ENCODE data around the gene NKAIN2.

The NKAIN2 gene

DNA sequence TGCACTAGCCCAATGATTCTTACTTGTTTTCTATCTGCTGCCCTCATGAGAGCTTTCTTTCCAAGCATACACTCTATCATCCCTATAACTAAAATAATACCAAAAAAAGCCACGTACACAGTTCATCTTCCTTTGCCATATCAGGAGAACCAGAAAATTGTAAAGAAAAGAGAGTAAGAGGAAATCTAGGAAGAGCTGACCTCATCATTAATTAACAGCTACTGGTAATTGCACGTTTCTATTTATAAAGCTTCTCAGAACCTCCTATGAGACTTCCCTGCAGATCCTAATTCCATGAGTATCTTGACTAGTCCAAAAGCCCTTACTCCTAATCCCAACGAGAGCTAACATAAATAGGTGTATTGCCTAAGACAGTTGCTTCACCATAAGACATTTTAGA lies 967.1 kb downstream of the NKAIN2 start:
- TF ChIP-seq, protein P1, sequence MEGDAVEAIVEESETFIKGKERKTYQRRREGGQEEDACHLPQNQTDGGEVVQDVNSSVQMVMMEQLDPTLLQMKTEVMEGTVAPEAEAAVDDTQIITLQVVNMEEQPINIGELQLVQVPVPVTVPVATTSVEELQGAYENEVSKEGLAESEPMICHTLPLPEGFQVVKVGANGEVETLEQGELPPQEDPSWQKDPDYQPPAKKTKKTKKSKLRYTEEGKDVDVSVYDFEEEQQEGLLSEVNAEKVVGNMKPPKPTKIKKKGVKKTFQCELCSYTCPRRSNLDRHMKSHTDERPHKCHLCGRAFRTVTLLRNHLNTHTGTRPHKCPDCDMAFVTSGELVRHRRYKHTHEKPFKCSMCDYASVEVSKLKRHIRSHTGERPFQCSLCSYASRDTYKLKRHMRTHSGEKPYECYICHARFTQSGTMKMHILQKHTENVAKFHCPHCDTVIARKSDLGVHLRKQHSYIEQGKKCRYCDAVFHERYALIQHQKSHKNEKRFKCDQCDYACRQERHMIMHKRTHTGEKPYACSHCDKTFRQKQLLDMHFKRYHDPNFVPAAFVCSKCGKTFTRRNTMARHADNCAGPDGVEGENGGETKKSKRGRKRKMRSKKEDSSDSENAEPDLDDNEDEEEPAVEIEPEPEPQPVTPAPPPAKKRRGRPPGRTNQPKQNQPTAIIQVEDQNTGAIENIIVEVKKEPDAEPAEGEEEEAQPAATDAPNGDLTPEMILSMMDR (IDR thresholded peaks at IDR 0.05; ENCODE audit: low read depth, low read length), result no peak
- no peak for DNase-seq (ENCODE audit: low read depth, low spot score)
- in situ Hi-C loops (cut with HindIII; ENCODE audit: low sequenced_read_pairs), result no loop called here
- no peak overlapping the region for H3K4me3 ChIP-seq (ENCODE audit: low read depth, low read length)

DNA sequence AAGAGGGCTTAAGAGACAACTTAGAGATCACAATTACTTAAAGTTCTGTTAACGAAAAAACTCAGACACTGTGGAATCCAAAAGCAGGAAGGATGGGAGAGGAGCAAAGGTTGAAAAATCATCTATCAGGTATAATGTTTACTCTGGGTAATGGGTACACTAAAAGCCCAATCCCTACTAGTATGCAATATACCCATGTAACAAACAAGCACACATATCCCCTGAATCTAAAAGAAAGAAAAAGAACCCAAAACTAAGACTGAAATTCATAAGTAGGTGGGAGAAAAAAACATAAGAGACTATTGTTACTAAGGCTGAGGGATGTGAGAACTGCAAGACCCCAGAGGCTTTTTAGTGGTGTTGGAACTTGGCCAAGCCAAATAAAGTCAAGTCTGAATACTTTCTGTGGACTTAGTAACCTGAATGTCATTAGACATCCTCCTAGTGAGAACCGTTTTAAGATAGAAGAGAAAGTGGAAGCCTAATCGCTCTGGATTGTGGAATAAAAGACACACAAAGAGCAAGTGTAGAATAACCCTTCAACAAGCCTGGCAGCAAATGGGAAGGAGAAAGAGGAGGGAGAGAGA lies 969.2 kb downstream of the NKAIN2 start:
- peak; percentile 20 for DNase-seq (ENCODE audit: low read depth, low spot score)
- in situ Hi-C loops (cut with HindIII; ENCODE audit: low sequenced_read_pairs), result no loop called here
- TF ChIP-seq, protein P1 (IDR thresholded peaks at IDR 0.05; ENCODE audit: low read depth, low read length), result no peak
- no peak overlapping the region for H3K4me3 ChIP-seq (ENCODE audit: low read depth, low read length)

DNA sequence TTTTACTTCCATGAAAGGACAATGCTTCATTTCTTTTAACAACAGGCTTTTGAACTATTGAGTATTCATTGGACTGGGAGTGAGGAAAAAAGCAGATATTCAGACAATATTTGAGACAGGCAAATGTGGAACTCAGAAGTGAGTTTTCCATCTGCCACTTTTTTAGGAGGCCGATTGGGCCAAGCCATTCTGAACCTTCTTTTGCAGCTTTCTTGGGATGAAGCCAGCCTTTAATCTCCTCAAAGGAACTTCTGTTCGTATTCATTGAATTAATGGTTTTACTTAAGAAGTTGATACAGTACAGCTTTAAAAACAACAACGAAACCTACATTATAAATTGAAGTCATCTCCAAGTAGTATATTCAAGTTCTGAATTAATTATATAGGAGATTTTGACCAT lies 971.5 kb downstream of the NKAIN2 start:
- in situ Hi-C loops (cut with HindIII; ENCODE audit: low sequenced_read_pairs), result no loop called here
- no peak for DNase-seq (ENCODE audit: low read depth, low spot score)
- TF ChIP-seq, protein P1 (IDR thresholded peaks at IDR 0.05; ENCODE audit: low read depth, low read length), result no peak
- H3K4me3 ChIP-seq (ENCODE audit: low read depth, low read length), result no peak overlapping the region

DNA sequence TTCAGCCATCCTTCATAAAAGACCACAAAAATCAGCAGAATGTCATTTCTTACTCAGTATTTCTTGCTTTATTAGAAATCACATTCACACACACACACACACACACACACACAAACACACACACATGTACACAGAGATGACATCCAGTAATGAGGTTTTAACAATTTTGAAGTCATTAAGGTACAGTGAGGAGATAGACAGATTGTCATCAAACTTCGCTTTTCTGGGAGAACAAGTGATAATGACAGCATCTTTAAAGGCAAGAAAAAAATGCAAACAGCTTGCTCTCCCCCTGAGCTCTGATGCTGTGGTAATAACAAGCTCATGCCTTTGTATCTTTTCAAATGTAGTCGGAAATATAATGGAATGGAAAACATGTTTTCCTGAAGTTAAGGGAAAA lies 974.2 kb downstream of the NKAIN2 start:
- no peak for DNase-seq (ENCODE audit: low read depth, low spot score)
- in situ Hi-C loops (cut with HindIII; ENCODE audit: low sequenced_read_pairs), result no loop called here
- H3K4me3 ChIP-seq (ENCODE audit: low read depth, low read length), result no peak overlapping the region
- TF ChIP-seq, protein P1 (IDR thresholded peaks at IDR 0.05; ENCODE audit: low read depth, low read length), result no peak

DNA sequence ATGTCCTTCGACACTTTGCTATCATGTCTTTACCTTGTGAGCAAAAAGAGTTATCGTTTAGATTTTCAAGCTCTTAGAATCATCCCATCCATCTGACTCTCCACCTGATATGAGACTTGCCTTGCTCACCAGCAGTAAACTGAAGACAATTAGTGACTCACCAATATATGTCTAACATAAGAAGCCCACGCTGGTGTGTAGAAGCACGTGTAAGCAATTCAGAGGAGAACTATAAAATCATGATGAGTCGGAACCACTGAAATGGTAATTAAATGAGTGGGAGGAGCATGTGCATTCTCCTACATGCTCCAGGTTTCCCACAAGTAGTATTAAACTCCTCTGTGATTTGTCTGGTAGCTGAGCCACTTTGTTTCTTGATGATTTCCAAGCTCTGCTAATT lies 977.0 kb downstream of the NKAIN2 start:
- H3K4me3 ChIP-seq (ENCODE audit: low read depth, low read length), result no peak overlapping the region
- in situ Hi-C loops (cut with HindIII; ENCODE audit: low sequenced_read_pairs), result no loop called here
- peak; percentile 14 for DNase-seq (ENCODE audit: low read depth, low spot score)

DNA sequence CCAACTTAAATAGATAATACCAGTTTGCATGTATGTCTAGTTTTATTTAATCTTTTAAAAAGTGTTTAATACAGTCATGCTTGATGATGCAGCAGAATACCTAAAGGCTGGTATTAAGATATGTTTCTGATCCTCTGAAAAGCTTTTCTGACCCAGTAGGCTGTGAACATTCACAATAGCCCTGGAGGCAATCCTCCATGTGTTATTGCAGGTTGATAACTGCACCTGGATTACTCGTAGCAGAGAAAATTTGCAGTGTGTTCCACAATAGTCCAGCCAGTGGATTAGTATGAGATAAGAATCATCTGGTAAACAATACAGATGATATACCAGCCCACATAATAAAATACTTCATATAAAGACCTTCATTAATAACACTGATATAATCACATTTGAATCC lies 979.7 kb downstream of the NKAIN2 start:
- DNase-seq (ENCODE audit: low read depth, low spot score), result no peak
- in situ Hi-C loops (cut with HindIII; ENCODE audit: low sequenced_read_pairs), result no loop called here
- H3K4me3 ChIP-seq (ENCODE audit: low read depth, low read length), result no peak overlapping the region
- TF ChIP-seq, protein P1 (IDR thresholded peaks at IDR 0.05; ENCODE audit: low read depth, low read length), result no peak

More for the DNA sequence above, 977.0 kb downstream of the NKAIN2 start:
- TF ChIP-seq, protein P1 (IDR thresholded peaks at IDR 0.05; ENCODE audit: low read depth, low read length), result no peak
